GM18526 (cell line): ENCODE data around the gene TNFAIP8L3.

Source experiments
- POLR2A ChIP-seq: IDR thresholded peaks from 3 replicates; pipeline ENCODE4 v1.6.1; 2011; ENCODE audit not compliant: insufficient read length; ENCODE audit errors: extremely low read depth

Gene TNFAIP8L3

GRCh38 chr15:51007131-51007666 is 87.5 kb downstream of the TNFAIP8L3 start:
- TF ChIP-seq POLR2A: no peak
